ENCODE data around the gene NEU1. TPM values are rescaled to one million over a fixed set of nuclear protein-coding genes. Genes with fewer than 3 reads are reported as not detected.

The NEU1 gene
- total RNA-seq, 1 donor from 2014 or later: 19.2 TPM

DNA sequence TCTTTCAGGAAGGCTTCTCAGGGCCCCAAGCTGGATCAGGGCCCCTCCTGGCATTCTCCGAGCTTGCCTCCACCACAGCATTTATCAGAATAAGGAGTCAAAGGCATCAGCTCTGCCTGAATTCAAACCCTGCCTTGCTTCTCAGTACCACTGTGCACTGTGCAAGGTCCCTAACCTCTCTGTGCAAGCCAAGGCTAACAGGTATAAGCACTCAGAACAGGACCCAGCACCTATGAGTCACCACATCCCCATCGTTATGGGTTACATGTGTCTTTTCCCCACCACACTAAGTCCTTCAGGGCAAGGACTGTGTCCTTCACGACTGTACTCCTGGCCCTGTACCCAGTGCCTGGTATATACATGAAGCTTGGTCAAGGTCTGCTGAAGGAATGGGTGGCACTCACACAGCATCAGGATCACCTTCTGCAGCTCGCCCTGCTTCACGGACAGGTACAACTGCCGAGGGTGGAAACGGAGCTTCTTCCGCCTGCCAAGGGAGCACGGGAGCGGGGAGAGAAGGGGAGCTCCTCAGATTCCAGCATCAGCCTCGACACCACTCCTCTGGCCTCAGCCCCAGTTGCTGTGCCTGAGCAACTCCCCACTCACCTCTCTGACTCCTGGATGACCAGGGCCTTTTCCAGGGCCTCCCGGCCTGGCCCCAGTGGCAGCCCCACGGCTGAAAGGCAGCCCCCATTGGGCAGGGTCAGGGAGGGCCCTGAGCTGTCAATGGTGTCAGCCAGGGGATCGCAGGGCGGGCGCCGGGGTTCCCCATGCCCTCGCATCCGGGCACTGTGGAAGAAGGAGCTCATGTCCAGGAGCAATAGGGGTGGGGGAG is 24.8 kb upstream of the NEU1 start:
- CTCF ChIA-PET: interaction anchor here (1.1 to 1.5 kb wide), 5 partner anchors 10 to 206 kb away, joined by 3 to 5 read pairs (median 4); partner anchors contain the start of genes ABHD16A, EHMT2 and LY6G5C

GRCh38 chr6:31886541-31886991 is 23.9 kb upstream of the NEU1 start:
- ATAC-seq (ENCODE audit: low read depth) (no peak), DNase-seq (no peak)
- peaks cover 88% of the 10 kb centered on the region for H3K36me3 Mint-ChIP-seq (ENCODE audit: low read depth)
- H3K4me3 Mint-ChIP-seq: no peak overlapping the region
- POLR2A ChIA-PET: no interaction called here
- TF ChIP-seq, protein P1, sequence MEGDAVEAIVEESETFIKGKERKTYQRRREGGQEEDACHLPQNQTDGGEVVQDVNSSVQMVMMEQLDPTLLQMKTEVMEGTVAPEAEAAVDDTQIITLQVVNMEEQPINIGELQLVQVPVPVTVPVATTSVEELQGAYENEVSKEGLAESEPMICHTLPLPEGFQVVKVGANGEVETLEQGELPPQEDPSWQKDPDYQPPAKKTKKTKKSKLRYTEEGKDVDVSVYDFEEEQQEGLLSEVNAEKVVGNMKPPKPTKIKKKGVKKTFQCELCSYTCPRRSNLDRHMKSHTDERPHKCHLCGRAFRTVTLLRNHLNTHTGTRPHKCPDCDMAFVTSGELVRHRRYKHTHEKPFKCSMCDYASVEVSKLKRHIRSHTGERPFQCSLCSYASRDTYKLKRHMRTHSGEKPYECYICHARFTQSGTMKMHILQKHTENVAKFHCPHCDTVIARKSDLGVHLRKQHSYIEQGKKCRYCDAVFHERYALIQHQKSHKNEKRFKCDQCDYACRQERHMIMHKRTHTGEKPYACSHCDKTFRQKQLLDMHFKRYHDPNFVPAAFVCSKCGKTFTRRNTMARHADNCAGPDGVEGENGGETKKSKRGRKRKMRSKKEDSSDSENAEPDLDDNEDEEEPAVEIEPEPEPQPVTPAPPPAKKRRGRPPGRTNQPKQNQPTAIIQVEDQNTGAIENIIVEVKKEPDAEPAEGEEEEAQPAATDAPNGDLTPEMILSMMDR (IDR thresholded peaks at IDR 0.05): no peak
- H3K4me1 Mint-ChIP-seq: no peaks in the 10 kb centered on the region
- H3K27me3 Mint-ChIP-seq: no peaks in the 10 kb centered on the region
- intact Hi-C loops (cut with micrococcal nuclease): no loop called here
- H3K27ac Mint-ChIP-seq: no peak overlapping the region
- CTCF ChIA-PET: interaction anchor here (1.2 kb wide), 1 partner anchor 184 kb away, joined by 3 read pairs; the partner anchor contains the start of gene ABHD16A
- no peaks in the 10 kb centered on the region for H3K9me3 Mint-ChIP-seq

More for the DNA sequence above, 24.8 kb upstream of the NEU1 start:
- Mint-ChIP-seq H3K27ac (no peak overlapping the region), H3K27me3 (no peaks in the 10 kb centered on the region), H3K4me1 (no peaks in the 10 kb centered on the region), H3K9me3 (no peaks in the 10 kb centered on the region), H3K4me3 (no peak overlapping the region), H3K36me3 (ENCODE audit: low read depth) (peaks cover 88% of the 10 kb centered on the region)
- TF ChIP-seq, protein P1 (IDR thresholded peaks at IDR 0.05): no peak
- ATAC-seq (ENCODE audit: low read depth) (no peak), DNase-seq (no peak)
- intact Hi-C loops (cut with micrococcal nuclease): loop anchor here (2.0 kb wide), 1 partner anchor 207 kb away; the partner anchor contains the start of gene LY6G5C
- POLR2A ChIA-PET: no interaction called here

- intact Hi-C loops (cut with micrococcal nuclease): no loop called here
- ChIA-PET CTCF (no interaction called here), POLR2A (interaction anchor here (0.5 kb wide), 1 partner anchor 55 kb away, joined by 4 read pairs; no protein-coding TSS in a partner anchor)
- TF ChIP-seq, protein P1 (IDR thresholded peaks at IDR 0.05): no peak
- DNase-seq: no peak
- H3K4me1 Mint-ChIP-seq: no peaks in the 10 kb centered on the region
- H3K9me3 Mint-ChIP-seq: no peaks in the 10 kb centered on the region
- ATAC-seq (ENCODE audit: low read depth): no peak
- H3K27me3 Mint-ChIP-seq: no peaks in the 10 kb centered on the region
- no peak overlapping the region for H3K27ac Mint-ChIP-seq
- H3K36me3 Mint-ChIP-seq (ENCODE audit: low read depth): peaks cover 93% of the 10 kb centered on the region
- no peak overlapping the region for H3K4me3 Mint-ChIP-seq
These were observed 22.0 kb upstream of the NEU1 start for GRCh38 chr6:31884528-31885035.

- ChIA-PET CTCF (no interaction called here), POLR2A (no interaction called here)
- no peaks in the 10 kb centered on the region for H3K27me3 Mint-ChIP-seq
These were observed 21.1 kb upstream of the NEU1 start for GRCh38 chr6:31883676-31884075.

More at GRCh38 chr6:31883676-31884075, 21.1 kb upstream of the NEU1 start:
- Mint-ChIP-seq H3K9me3 (no peaks in the 10 kb centered on the region), H3K27ac (no peak overlapping the region), H3K4me1 (no peaks in the 10 kb centered on the region), H3K36me3 (ENCODE audit: low read depth) (peaks cover 87% of the 10 kb centered on the region), H3K4me3 (no peak overlapping the region)
- DNase-seq: no peak
- intact Hi-C loops (cut with micrococcal nuclease): no loop called here
- no peak for ATAC-seq (ENCODE audit: low read depth)
- TF ChIP-seq, protein P1 (IDR thresholded peaks at IDR 0.05): no peak

Measured in activated B cell treated with CpG ODN at 0.5 μM for 24 hours (primary cell).